Heart left ventricle (tissue), 16 donors: Measurements from ENCODE around the gene FIBP. TPM values are rescaled to one million over a fixed set of nuclear protein-coding genes. Genes with fewer than 3 reads are reported as not detected.
A peak's percentile ranks its signal among the peaks of the same experiment; 100 is the strongest.

Experiments
- ATAC-seq, 4 donors: fragments of 200-7000 bp; cut with Tn5 transposase; one replicate each; pipeline ENCODE4 v1.9.1; 2020 to 2022; ENCODE audit warnings: moderate library complexity in 4 of 4, mild to moderate bottlenecking in 3 of 4, moderate number of reproducible peaks in 1 of 4
- DNase-seq, 5 donors: peaks; one replicate each; pipeline ENCODE4 v3.0.0-alpha.2; 2020
- H3K27ac ChIP-seq, 12 donors: fragments of 200-600 bp; sonication (generic) in 4 of 12; one replicate each; pipeline versions ENCODE4 v1.5.0 to v1.8.0; 2016 to 2022; ENCODE audit warnings: mild to moderate bottlenecking in 2 of 12
- H3K27me3 ChIP-seq, 9 donors: fragments of 200-600 bp; sonication (generic) in 2 of 9; one replicate each; pipeline versions ENCODE4 v1.5.1 to v1.8.0; 2016 to 2022; ENCODE audit warnings: mild to moderate bottlenecking in 3 of 9
- H3K36me3 ChIP-seq, 9 donors: fragments of 200-600 bp; sonication (generic) in 2 of 9; one replicate each; pipeline versions ENCODE4 v1.5.0 to v1.8.0; 2018 to 2022; ENCODE audit warnings: mild to moderate bottlenecking in 2 of 9
- H3K4me1 ChIP-seq, 12 donors: fragments of 200-600 bp; sonication (generic) in 4 of 12; one replicate each; pipeline versions ENCODE4 v1.5.0 to v1.8.0; 2016 to 2022; ENCODE audit warnings: mild to moderate bottlenecking in 3 of 12
- H3K4me3 ChIP-seq, 12 donors: fragments of 200-600 bp; sonication (generic) in 4 of 12; one replicate each; pipeline versions ENCODE4 v1.5.0 to v1.8.0; 2017 to 2022; ENCODE audit warnings: mild to moderate bottlenecking in 9 of 12, moderate library complexity in 4 of 12
- H3K9me3 ChIP-seq, 12 donors: fragments of 200-600 bp; sonication (generic) in 4 of 12; one replicate each; pipeline versions ENCODE4 v1.5.0 to v1.8.0; 2016 to 2022; ENCODE audit warnings: mild to moderate bottlenecking in 1 of 12
- POLR2A ChIP-seq, 2 donors: fragments of 450-650 bp; IDR thresholded peaks; one replicate each; pipeline ENCODE4 v1.6.1; 2017; ENCODE audit warnings: antibody characterized with exemption in 2 of 2, mild to moderate bottlenecking in 2 of 2, moderate library complexity in 2 of 2
- WGBS, 4 donors: extraction: QIAGEN DNeasy Blood & Tissue Kit in 2 of 4; methylation state at CpG; one replicate each; pipeline versions ENCODE4 v1.1.5 to v1.1.7; 2013 to 2018; 5-methylcytosine and 5-hydroxymethylcytosine counted together
- intact Hi-C, 10 donors: fragments of 100-400 bp; cut with DNase I; formaldehyde crosslinking; loops; one replicate each; pipeline versions ENCODE4 v1.11.1 to v1.14.2; 2022
- polyA plus RNA-seq, 2 donors: library from polyadenylated mRNA; stranded (reverse); fragments of 200-250 nt; gene quantifications; one replicate each; pipeline ENCODE4 v1.2.3, GENCODE V29; 2013
- total RNA-seq, 9 donors: library from RNA; depleted of rRNA in 2 of 9; stranded (reverse); fragments of >200 nt in 2 of 9; fragmentation: NEBNext Ultra II Directional in 3 of 9; extraction: Animal tissue kit (Norgen Biotek cat#: 25700) in 3 of 9; gene quantifications; one replicate each; pipeline versions ENCODE4 v1.1.0 to v1.2.4, GENCODE V29; 2016 to 2023
- TF ChIP-seq, protein P1 (sequence below), 12 donors: fragments of 200-600 bp; sonication (generic) in 4 of 12; IDR thresholded peaks; one replicate each; pipeline versions ENCODE4 v1.5.0 to v1.8.0; 2018 to 2022; ENCODE audit warnings: antibody characterized with exemption in 12 of 12, mild to moderate bottlenecking in 5 of 12
- donor health status: ischemic (EF 13 %, LVEDD 7.1; RV severe dilation, severe dysfunction).
- donor health status: healthy with polysubstance abuse.
- donor health status: DM: no; HTN: yes; CAD: no.
- donor health status: DM: no; HTN: no; CAD: no.
- donor health status: ischemic (EF 25% LVEDD 6.9; RV normal size, moderate dysfunction).
- donor health status: ischemic (EF 25% LVEDD 5.7; RV mildly dilated, moderate dysfunction).
- donor health status: healthy.
- donor health status: DM: yes; HTN: yes; CAD: no.
- donor health status: ischemic (EF 35%, LVEDD 5.7; RV mildly dilated, moderate dysfunction).
- donor health status: nonischemic (EF 11% LVEDD 7.7; RV severe dilation, severe dysfunction).
- donor health status: DM: yes; HTN: yes; CAD: no.
- donor health status: PGD.
- donor health status: ischemic (EF 29% LVEDD 5.4; RV normal size, mild dysfunction).
- donor health status: nonischemic (EF 23%, LVEDD 6.1; RV moderate dilation, normal function).

FIBP gene
- total and polyA plus RNA-seq, 11 donors = 35.0 to 93.9 (median 57.3) TPM

DNA sequence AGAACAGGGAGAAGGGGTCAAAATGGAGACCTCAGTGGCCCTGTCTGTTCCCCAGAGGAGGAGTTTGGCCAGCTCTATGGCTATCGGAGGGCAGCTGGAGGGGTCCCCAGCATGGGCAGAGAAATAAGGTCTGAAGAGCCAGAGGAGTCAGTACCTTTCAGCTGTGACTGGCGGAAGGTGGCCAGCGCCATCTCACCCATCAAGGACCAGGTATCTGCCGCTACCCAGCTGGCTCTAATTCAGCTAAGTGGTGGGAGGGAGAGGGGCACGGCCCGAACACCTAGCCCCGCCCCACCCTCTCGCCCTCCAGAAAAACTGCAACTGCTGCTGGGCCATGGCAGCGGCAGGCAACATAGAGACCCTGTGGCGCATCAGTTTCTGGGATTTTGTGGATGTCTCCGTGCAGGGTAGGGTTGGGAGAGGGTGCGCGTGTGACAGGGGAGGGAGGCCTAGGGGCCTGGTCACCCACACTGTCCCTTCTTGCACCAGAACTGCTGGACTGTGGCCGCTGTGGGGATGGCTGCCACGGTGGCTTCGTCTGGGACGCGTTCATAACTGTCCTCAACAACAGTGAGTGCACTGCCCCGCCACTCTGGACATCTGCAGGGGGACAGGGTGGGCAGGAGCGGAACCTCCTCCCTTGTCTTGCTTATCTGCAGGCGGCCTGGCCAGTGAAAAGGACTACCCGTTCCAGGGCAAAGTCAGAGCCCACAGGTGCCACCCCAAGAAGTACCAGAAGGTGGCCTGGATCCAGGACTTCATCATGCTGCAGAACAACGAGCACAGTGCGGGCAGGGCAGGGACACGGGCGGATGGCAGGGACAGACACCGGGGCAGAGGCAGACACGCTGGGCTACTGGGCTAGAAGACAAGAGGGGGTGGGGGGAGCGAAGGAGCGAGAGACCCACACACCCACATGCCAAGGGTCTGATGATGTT, 5.9 kb downstream of the FIBP start:
- DNase-seq (peak in 1 of 5 donors; percentile 40), ATAC-seq (no peak)
- no peak for TF ChIP-seq POLR2A (IDR thresholded peaks at IDR 0.05)
- TF ChIP-seq, protein P1, sequence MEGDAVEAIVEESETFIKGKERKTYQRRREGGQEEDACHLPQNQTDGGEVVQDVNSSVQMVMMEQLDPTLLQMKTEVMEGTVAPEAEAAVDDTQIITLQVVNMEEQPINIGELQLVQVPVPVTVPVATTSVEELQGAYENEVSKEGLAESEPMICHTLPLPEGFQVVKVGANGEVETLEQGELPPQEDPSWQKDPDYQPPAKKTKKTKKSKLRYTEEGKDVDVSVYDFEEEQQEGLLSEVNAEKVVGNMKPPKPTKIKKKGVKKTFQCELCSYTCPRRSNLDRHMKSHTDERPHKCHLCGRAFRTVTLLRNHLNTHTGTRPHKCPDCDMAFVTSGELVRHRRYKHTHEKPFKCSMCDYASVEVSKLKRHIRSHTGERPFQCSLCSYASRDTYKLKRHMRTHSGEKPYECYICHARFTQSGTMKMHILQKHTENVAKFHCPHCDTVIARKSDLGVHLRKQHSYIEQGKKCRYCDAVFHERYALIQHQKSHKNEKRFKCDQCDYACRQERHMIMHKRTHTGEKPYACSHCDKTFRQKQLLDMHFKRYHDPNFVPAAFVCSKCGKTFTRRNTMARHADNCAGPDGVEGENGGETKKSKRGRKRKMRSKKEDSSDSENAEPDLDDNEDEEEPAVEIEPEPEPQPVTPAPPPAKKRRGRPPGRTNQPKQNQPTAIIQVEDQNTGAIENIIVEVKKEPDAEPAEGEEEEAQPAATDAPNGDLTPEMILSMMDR (IDR thresholded peaks at IDR 0.05) = no peak
- WGBS, 4 donors = 90 to 94% (median 92%) methylated on average over 27 to 30 of the region's 30 CpGs
- no peaks in the 10 kb centered on the region for H3K27me3 ChIP-seq
- no peak overlapping the region for H3K4me3 ChIP-seq
- no peaks in the 10 kb centered on the region for H3K9me3 ChIP-seq
- peaks cover 0 to 53% (median 43%) of the 10 kb centered on the region in 9 donors for H3K36me3 ChIP-seq
- intact Hi-C loops = loop anchor here in 5 of 10 donors (5.0 to 10.0 kb wide), 3 partner anchors 40 to 105 kb away; no protein-coding TSS in a partner anchor
- H3K27ac ChIP-seq = no peak overlapping the region
- peaks cover under 1 to 26% (median 13%) of the 10 kb centered on the region in 12 donors for H3K4me1 ChIP-seq

DNA sequence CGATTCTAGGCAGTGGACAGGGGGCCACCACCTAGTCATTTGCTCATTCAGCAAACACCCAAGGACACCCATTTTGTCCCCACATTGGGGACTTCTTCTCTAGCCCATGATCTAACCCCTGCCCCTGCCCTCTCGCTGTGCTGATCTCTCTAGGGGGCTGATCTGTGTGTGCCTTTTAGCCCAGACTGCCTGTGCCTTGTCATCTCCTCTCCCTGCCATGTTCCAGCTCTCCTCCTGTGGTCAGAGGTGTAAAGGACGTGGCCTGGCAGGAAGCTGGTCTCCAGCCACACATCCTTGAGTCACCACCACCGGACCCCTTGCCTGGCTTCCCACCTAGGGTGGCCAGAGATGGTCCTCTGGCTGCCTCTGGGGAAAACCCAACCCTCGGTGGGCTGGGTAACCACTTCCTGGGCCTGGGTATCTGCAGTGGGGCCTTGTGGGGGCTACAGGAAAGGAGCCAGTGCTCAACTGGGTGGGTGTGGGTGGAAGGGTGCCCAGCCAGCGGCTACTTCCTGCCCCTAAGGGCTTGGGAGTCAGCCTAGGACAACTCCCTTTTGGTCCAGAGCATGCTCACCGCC, 7.3 kb downstream of the FIBP start:
- Histone ChIP-seq H3K4me3 (peak overlapping the region in 1 of 12 donors; percentile 42), H3K27ac (peak overlapping the region in 1 of 12 donors; percentile 10), H3K27me3 (no peaks in the 10 kb centered on the region), H3K9me3 (no peaks in the 10 kb centered on the region), H3K36me3 (peaks cover 0 to 40% (median 34%) of the 10 kb centered on the region in 9 donors), H3K4me1 (peaks cover 0 to 18% (median 7%) of the 10 kb centered on the region in 12 donors)
- intact Hi-C loops = loop anchor here in 5 of 10 donors (5.0 to 10.0 kb wide), 3 partner anchors 41 to 106 kb away; no protein-coding TSS in a partner anchor
- no peak for TF ChIP-seq POLR2A (IDR thresholded peaks at IDR 0.05)
- TF ChIP-seq, protein P1 (IDR thresholded peaks at IDR 0.05) = no peak
- no peak for ATAC-seq
- peak in 2 of 5 donors; percentile 17 to 48 for DNase-seq
- WGBS, 4 donors = 52 to 82% (median 64%) methylated on average over 4 to 7 of the region's 7 CpGs

DNA sequence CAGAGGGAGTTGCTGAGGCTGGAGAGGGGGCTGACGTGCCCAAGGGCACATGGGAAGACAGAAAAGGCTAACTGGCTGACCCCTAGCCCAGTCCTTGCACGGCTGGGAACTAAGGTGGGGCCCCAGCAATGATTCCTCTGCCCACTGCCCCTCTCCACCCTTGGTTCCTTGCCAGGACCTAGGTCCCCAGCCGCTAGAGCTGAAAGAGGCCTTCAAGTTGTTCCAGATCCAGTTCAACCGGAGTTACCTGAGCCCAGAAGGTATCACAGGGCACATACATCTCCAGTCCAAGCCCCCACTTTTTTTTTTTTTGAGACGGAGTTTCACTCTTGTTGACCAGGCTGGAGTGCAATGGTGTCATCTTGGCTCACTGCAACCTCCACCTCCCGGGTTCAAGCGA, 8.2 kb downstream of the FIBP start:
- DNase-seq = peak in 1 of 5 donors; percentile 15
- intact Hi-C loops = loop anchor here in 5 of 10 donors (5.0 to 10.0 kb wide), 3 partner anchors 42 to 107 kb away; no protein-coding TSS in a partner anchor

More for the DNA sequence above, 8.2 kb downstream of the FIBP start:
- H3K27me3 ChIP-seq = no peaks in the 10 kb centered on the region
- peak overlapping the region in 1 of 12 donors; percentile 42 for H3K4me3 ChIP-seq
- H3K36me3 ChIP-seq = peaks cover 0 to 32% (median 25%) of the 10 kb centered on the region in 9 donors
- ATAC-seq = no peak
- H3K27ac ChIP-seq = peak overlapping the region in 1 of 12 donors; percentile 35
- TF ChIP-seq, protein P1 (IDR thresholded peaks at IDR 0.05) = no peak
- no peak for TF ChIP-seq POLR2A (IDR thresholded peaks at IDR 0.05)
- H3K9me3 ChIP-seq = no peaks in the 10 kb centered on the region
- peaks cover 0 to 18% (median 7%) of the 10 kb centered on the region in 12 donors for H3K4me1 ChIP-seq
- WGBS, 4 donors = 78 to 87% (median 79%) methylated on average over 6 to 7 of the region's 7 CpGs
